Fibroblast of lung (primary cell): ENCODE measurements around the gene SLC45A2. TPM values are rescaled to one million over a fixed set of nuclear protein-coding genes. Genes with fewer than 3 reads are reported as not detected.
A peak's percentile ranks its signal among the peaks of the same experiment; 100 is the strongest.
"Not testable (repeated sequence)": the region's sequence is repeated elsewhere in the genome, so short reads cannot be mapped to it uniquely, and the experiment has no call there.

ENCODE experiments used
- DNase-seq, 2 donors: peaks; one replicate each; pipeline versions ENCODE4 v3.0.0 to v3.0.0-alpha.2; 2010; ENCODE audit warnings: low read depth in 2 of 2
- H2AFZ ChIP-seq: 2 replicates; pipeline ENCODE4 v1.5.1; 2012; ENCODE audit warnings: low read length, control low read depth, inconsistent platforms
- H3K27ac ChIP-seq: 2 replicates; pipeline ENCODE4 v1.5.1; 2011; ENCODE audit warnings: low read length, control low read depth; ENCODE audit not compliant: insufficient read depth
- H3K27me3 ChIP-seq: 2 replicates; pipeline ENCODE4 v1.5.1; 2011; ENCODE audit warnings: mild to moderate bottlenecking, low read length; ENCODE audit not compliant: control insufficient read depth, insufficient read depth
- H3K36me3 ChIP-seq: 2 replicates; pipeline ENCODE4 v1.5.1; 2011; ENCODE audit warnings: low read length; ENCODE audit not compliant: control insufficient read depth, insufficient read depth
- H3K4me1 ChIP-seq: 2 replicates; pipeline ENCODE4 v1.5.1; 2011; ENCODE audit warnings: low read length; ENCODE audit not compliant: control insufficient read depth, insufficient read depth; ENCODE audit errors: extremely low read depth
- H3K4me2 ChIP-seq: 2 replicates; pipeline ENCODE4 v1.5.1; 2011; ENCODE audit warnings: low read length, control low read depth; ENCODE audit not compliant: insufficient read depth; ENCODE audit errors: extremely low read depth
- H3K4me3 ChIP-seq, 4 experiments: fragments of 200-600 bp in 1 of 4; sonication (generic) in 1 of 4; replicated peaks in 1 of 4; 2 replicates each; pipeline ENCODE4 v1.5.1; 2011 to 2016; ENCODE audit warnings: low read length in 4 of 4, low read depth in 3 of 4, mild to moderate bottlenecking in 3 of 4, control low read depth in 2 of 4, inconsistent platforms in 1 of 4, mixed read lengths in 1 of 4; ENCODE audit not compliant: insufficient read depth in 1 of 4; ENCODE audit errors: control extremely low read depth in 1 of 4
- H3K79me2 ChIP-seq: 2 replicates; pipeline ENCODE4 v1.5.1; 2012; ENCODE audit warnings: mild to moderate bottlenecking, low read length, inconsistent platforms; ENCODE audit not compliant: control insufficient read depth, insufficient read depth
- H3K9ac ChIP-seq: 2 replicates; pipeline ENCODE4 v1.5.1; 2011; ENCODE audit warnings: mild to moderate bottlenecking, low read length, control low read depth; ENCODE audit not compliant: insufficient read depth
- H3K9me3 ChIP-seq: 2 replicates; pipeline ENCODE4 v1.5.1; 2012; ENCODE audit warnings: low read depth, low read length; ENCODE audit not compliant: control insufficient read depth, insufficient read depth
- H4K20me1 ChIP-seq: 2 replicates; pipeline ENCODE4 v1.5.1; 2011; ENCODE audit warnings: low read length; ENCODE audit not compliant: control insufficient read depth, insufficient read depth; ENCODE audit errors: extremely low read depth
- EZH2 ChIP-seq: IDR thresholded peaks from 2 replicates; pipeline ENCODE4 v1.5.1; 2012; ENCODE audit warnings: low read length, control low read depth, mild to moderate bottlenecking; ENCODE audit errors: missing control alignments
- polyA plus RNA-seq, 2 donors: library from polyadenylated mRNA; depleted of rRNA in 1 of 2; stranded (reverse) in 1 of 2; unstranded in 1 of 2; fragments of >200 nt; gene quantifications; 2 replicates each; pipeline ENCODE4 v1.2.1, GENCODE V29; 2011 to 2012; ENCODE audit warnings: missing spikeins in 1 of 2
- total RNA-seq: library from RNA; depleted of rRNA; stranded (reverse); fragments of >200 nt; gene quantifications from 2 replicates; pipeline ENCODE4 v1.2.1, GENCODE V29; 2014
- TF ChIP-seq, protein P1 (sequence below), 2 donors: IDR thresholded peaks in 1 of 2; conservative IDR thresholded peaks in 1 of 2; 1 replicate in 1 of 2; 2 replicates in 1 of 2; pipeline ENCODE4 v1.5.1; 2011 to 2012; ENCODE audit warnings: low read length in 2 of 2, control low read depth in 1 of 2, inconsistent platforms in 1 of 2, low read depth in 1 of 2, mild to moderate bottlenecking in 1 of 2

SLC45A2 gene
- total and polyA plus RNA-seq, 2 donors (not counting 1 experiment from before 2014, with no cell fraction given), result under 0.01 TPM; not detected in 1

GRCh38 chr5:34012791-34013190 lies 28.3 kb upstream of the SLC45A2 start:
- TF ChIP-seq, protein P1, sequence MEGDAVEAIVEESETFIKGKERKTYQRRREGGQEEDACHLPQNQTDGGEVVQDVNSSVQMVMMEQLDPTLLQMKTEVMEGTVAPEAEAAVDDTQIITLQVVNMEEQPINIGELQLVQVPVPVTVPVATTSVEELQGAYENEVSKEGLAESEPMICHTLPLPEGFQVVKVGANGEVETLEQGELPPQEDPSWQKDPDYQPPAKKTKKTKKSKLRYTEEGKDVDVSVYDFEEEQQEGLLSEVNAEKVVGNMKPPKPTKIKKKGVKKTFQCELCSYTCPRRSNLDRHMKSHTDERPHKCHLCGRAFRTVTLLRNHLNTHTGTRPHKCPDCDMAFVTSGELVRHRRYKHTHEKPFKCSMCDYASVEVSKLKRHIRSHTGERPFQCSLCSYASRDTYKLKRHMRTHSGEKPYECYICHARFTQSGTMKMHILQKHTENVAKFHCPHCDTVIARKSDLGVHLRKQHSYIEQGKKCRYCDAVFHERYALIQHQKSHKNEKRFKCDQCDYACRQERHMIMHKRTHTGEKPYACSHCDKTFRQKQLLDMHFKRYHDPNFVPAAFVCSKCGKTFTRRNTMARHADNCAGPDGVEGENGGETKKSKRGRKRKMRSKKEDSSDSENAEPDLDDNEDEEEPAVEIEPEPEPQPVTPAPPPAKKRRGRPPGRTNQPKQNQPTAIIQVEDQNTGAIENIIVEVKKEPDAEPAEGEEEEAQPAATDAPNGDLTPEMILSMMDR (conservative IDR thresholded peaks at IDR 0.05 in 1 of 2, IDR thresholded peaks at IDR 0.05 in 1 of 2; ENCODE audit: low read depth in 1 of 2, low read length in 2 of 2), result no peak
- no peak for TF ChIP-seq EZH2
- Histone ChIP-seq H3K79me2 (no peaks in the 10 kb centered on the region), H3K27me3 (no peaks in the 10 kb centered on the region), H3K27ac (no peak overlapping the region), H3K9me3 (no peaks in the 10 kb centered on the region), H3K4me3 (no peak overlapping the region), H3K9ac (no peak overlapping the region), H4K20me1 (no peaks in the 10 kb centered on the region), H3K4me1 (peaks cover 4% of the 10 kb centered on the region), H3K36me3 (no peaks in the 10 kb centered on the region), H2AFZ (no peak overlapping the region), H3K4me2 (no peak overlapping the region)
- DNase-seq, result peak; percentile 61 to 71

GRCh38 chr5:34011536-34011935 lies 27.0 kb upstream of the SLC45A2 start:
- H2AFZ ChIP-seq, result no peak overlapping the region
- peak in 1 of 2 donors; percentile 39 for DNase-seq
- H3K4me3 ChIP-seq, result no peak overlapping the region
- no peaks in the 10 kb centered on the region for H3K79me2 ChIP-seq
- H3K36me3 ChIP-seq, result no peaks in the 10 kb centered on the region
- no peaks in the 10 kb centered on the region for H3K9me3 ChIP-seq
- TF ChIP-seq EZH2, result no peak
- TF ChIP-seq, protein P1 (conservative IDR thresholded peaks at IDR 0.05 in 1 of 2, IDR thresholded peaks at IDR 0.05 in 1 of 2; ENCODE audit: low read depth in 1 of 2, low read length in 2 of 2), result no peak
- H3K27me3 ChIP-seq, result no peaks in the 10 kb centered on the region
- no peak overlapping the region for H3K4me2 ChIP-seq
- H3K4me1 ChIP-seq, result peaks cover 4% of the 10 kb centered on the region
- H4K20me1 ChIP-seq, result no peaks in the 10 kb centered on the region
- no peak overlapping the region for H3K27ac ChIP-seq
- H3K9ac ChIP-seq, result no peak overlapping the region

- H3K9me3 ChIP-seq, H4K20me1 ChIP-seq, H3K27ac ChIP-seq, H3K27me3 ChIP-seq, H3K4me2 ChIP-seq, H3K79me2 ChIP-seq, H3K4me1 ChIP-seq, H3K36me3 ChIP-seq, H3K9ac ChIP-seq, H3K4me3 ChIP-seq, DNase-seq, H2AFZ ChIP-seq: not testable (repeated sequence)
Measured at GRCh38 chr5:34010146-34010545, 25.7 kb upstream of the SLC45A2 start.
